Choroid plexus epithelial cell (primary cell): ENCODE results near the gene IHH.

Source experiments
- DNase-seq: peaks from one replicate; pipeline ENCODE4 v3.0.0-alpha.2; 2010; ENCODE audit warnings: low read depth
- H3K4me3 ChIP-seq: 2 replicates; pipeline ENCODE4 v1.5.1; 2011; ENCODE audit warnings: low read depth, mild to moderate bottlenecking, control low read depth, low read length, moderate library complexity
- CTCF ChIP-seq: conservative IDR thresholded peaks from 2 replicates; pipeline ENCODE4 v1.5.1; 2011; ENCODE audit warnings: low read depth, mild to moderate bottlenecking, control low read depth, inconsistent platforms, low read length, moderate library complexity

The IHH gene

GRCh38 chr2:219056176-219056895, 4.4 kb downstream of the IHH start:
- no peak for TF ChIP-seq CTCF
- no peak overlapping the region for H3K4me3 ChIP-seq
- no peak for DNase-seq

DNA sequence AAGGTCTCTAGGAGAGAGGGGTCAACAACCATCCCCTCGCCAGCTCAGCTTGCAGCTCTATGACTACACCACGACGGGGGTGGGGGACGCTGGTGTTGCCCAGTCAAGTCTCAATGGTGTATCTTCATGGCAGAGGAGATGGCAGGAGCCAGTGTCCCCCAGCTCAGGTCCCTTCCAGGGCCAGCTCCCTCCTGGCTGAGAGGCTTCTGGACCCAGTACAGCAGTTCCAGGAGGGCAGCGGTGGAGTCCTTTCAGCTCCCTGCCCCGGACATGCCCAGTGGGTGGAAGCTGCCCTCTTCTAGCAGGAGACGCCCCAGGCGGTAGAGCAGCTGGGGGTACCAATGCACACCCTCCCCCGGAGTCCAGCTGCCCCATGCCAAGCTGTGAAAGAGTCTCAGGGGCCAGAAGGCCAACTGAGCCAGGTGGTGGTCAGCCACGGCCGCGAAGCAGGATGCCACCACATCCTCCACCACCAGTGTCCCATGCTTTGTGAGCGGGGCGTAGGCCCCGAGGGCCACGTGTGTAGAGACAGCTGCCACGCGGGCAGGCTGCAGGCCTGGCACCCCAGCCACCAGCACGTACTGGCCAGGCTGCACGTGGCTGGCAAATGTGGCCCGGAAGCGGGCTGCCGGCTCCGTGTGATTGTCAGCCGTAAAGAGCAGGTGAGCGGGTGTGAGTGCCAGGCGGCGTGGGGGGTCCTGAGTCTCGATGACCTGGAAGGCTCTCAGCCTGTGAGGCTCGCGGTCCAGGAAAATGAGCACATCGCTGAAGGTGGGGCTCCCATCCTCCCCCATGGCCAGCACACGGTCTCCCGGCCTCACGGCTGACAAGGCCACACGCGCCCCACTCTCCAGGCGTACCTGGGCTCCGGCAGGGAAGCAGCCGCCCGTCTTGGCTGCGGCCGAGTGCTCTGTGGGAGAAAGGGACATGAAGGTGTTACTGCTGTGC, 5.5 kb downstream of the IHH start:
- H3K4me3 ChIP-seq: no peak overlapping the region
- DNase-seq: no peak
- TF ChIP-seq CTCF: no peak

DNA sequence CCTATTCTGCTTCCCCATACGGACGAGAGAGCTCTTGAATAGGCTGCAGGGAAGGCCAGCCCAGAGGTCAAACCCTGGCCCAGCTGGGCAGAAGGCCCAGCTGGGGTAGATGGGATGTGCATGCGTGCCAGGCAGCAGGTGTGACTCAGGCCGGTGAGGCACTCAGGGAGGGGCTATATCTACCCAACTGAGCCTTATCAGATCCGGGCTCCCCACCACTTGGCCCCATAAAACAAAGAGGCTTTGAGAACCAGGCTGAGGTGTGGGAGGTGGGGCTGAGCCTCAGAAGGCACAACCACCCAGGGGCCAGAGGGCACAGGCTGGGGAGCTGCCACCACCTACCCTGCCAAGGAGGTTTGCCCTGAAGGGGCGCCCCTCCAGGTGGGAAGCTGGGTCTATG, 11.4 kb downstream of the IHH start:
- H3K4me3 ChIP-seq: no peak overlapping the region
- TF ChIP-seq CTCF: no peak
- no peak for DNase-seq

DNA sequence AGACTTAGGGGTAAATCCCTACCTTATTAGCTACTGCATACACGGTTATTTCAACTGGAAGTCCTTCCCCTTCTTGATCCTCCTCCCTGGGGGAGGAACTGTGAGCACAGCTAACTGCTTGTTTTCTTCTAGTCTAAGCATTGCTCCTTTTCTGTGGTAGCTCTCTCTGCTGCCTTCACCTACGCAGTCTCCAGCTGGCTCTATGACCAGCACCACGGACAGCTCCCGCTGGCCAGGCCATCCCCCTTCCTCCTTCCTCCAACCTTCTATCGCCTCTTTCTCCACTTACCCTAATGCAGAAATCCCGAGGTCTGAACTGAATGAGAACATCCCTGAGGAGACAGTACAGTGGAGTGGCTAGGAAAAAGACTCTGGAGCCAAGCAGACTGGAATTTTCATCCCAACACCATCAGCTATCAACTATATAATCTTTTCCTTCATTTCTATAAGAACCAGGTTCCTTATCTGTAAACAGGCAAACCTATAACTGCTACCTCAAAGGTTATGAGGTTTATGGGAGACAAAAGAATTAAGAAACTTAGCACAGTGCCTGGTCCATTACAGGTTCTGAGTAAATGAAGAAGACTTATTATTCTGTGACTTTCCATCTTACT, 14.7 kb downstream of the IHH start:
- DNase-seq: peak; percentile 56
- no peak for TF ChIP-seq CTCF
- H3K4me3 ChIP-seq: no peak overlapping the region

DNA sequence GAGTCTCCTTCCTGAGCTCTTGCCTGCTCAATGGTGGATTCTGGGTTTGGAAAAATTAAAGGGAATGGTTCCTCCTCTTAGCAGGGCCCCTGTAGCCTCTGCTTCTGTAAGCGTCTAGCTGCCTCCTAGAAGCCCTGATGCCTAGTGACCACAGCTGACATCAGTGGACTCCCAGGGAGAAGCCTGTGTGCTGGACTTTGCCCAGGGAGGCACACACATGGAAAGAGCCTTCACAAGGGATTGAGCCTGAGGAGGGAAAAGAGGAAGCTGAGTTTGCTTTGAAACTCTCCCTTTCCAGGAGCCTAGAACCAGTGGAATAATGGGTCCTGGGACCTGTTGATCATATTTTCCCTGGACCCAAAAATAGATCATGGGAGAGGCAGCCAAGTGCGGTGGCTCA, 18.0 kb downstream of the IHH start:
- no peak for TF ChIP-seq CTCF
- DNase-seq: no peak
- no peak overlapping the region for H3K4me3 ChIP-seq

DNA sequence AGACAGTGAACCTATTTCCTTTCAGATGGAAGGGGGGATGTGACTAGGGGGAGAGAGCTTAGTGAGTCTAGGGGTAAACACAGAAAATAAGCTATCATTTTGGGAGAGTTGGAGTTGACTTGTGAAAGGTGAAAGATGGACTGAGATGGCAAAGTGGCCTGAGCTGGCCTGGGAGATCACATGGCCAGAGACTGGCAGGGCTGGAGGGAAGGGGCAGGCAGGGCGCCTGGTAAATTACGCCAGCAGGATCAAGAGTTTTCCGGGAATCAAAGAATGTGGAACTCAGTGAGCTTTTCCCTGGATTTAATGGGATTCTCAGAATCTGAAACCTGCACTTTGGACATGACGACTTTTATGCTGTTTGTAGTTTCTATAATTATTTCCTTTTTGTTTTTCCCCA, 18.6 kb downstream of the IHH start:
- no peak for TF ChIP-seq CTCF
- no peak overlapping the region for H3K4me3 ChIP-seq
- no peak for DNase-seq
